PC-9 (cell line): ENCODE measurements around the gene ARFGAP1. TPM values are rescaled to one million over a fixed set of nuclear protein-coding genes. Genes with fewer than 3 reads are reported as not detected.

Experiments used
- BruUV-seq: library from RNA; stranded (reverse); fragments of 400-500 nt; replicated peaks from 2 replicates; lab custom pipeline; 2021; lab: Mats Ljungman, UMichigan
- CTCF ChIA-PET: fragments of 300-600 bp; sonication (Branson Sonifier 250); formaldehyde crosslinking; loops from one replicate; lab custom pipeline; 2022; ENCODE audit warnings: antibody characterized with exemption; lab: Charles Lee
- POLR2A ChIA-PET: fragments of 300-600 bp; sonication (Branson Sonifier 250); formaldehyde crosslinking; loops from one replicate; lab custom pipeline; 2022; ENCODE audit warnings: antibody characterized with exemption; ENCODE audit not compliant: unreplicated experiment; lab: Charles Lee
- DNase-seq, 2 experiments: peaks; one replicate each; pipeline versions ENCODE4 v3.0.0 to v3.0.0-alpha.2; 2015 to 2022; ENCODE audit warnings: mixed read lengths in 1 of 2
- H2AFZ ChIP-seq: fragments of 200-600 bp; sonication (generic); 2 replicates; pipeline ENCODE4 v1.8.1; 2017; ENCODE audit warnings: antibody characterized with exemption
- H3F3A ChIP-seq: fragments of 200-600 bp; sonication (generic); 2 replicates; pipeline ENCODE4 v1.8.1; 2017; ENCODE audit warnings: antibody characterized with exemption, mild to moderate bottlenecking, low read depth; ENCODE audit not compliant: insufficient read depth
- H3K27ac ChIP-seq: fragments of 200-600 bp; sonication (generic); 2 replicates; pipeline ENCODE4 v1.6.1; 2016; ENCODE audit warnings: mixed run types
- H3K27me3 ChIP-seq: fragments of 200-600 bp; sonication (generic); 2 replicates; pipeline ENCODE4 v1.6.1; 2016; ENCODE audit warnings: low read depth, mixed run types; ENCODE audit not compliant: insufficient read depth
- H3K36me3 ChIP-seq: fragments of 200-600 bp; sonication (generic); 2 replicates; pipeline ENCODE4 v1.6.1; 2016; ENCODE audit warnings: low read depth, mixed run types
- H3K4me1 ChIP-seq: fragments of 200-600 bp; sonication (generic); replicated peaks from 2 replicates; pipeline ENCODE4 v1.6.1; 2016; ENCODE audit warnings: mixed run types; ENCODE audit not compliant: insufficient read depth
- H3K4me2 ChIP-seq: fragments of 200-600 bp; sonication (generic); 2 replicates; pipeline ENCODE4 v1.6.1; 2017; ENCODE audit warnings: mixed run types
- H3K4me3 ChIP-seq: fragments of 200-600 bp; sonication (generic); 2 replicates; pipeline ENCODE4 v1.6.1; 2016; ENCODE audit warnings: mixed run types
- H3K79me2 ChIP-seq: fragments of 200-600 bp; sonication (generic); 2 replicates; pipeline ENCODE4 v1.6.1; 2017; ENCODE audit warnings: low read depth, mixed run types
- H3K9me2 ChIP-seq: fragments of 200-600 bp; sonication (generic); 2 replicates; pipeline ENCODE4 v1.8.1; 2017; ENCODE audit warnings: mild to moderate bottlenecking; ENCODE audit not compliant: insufficient read depth
- H3K9me3 ChIP-seq: fragments of 200-600 bp; sonication (generic); 2 replicates; pipeline ENCODE4 v1.8.1; 2016; ENCODE audit warnings: low read depth; ENCODE audit not compliant: insufficient read depth
- H4K20me1 ChIP-seq: fragments of 200-600 bp; sonication (generic); 2 replicates; pipeline ENCODE4 v1.8.1; 2017; ENCODE audit not compliant: insufficient read depth
- EZH2 ChIP-seq: fragments of 200-600 bp; sonication (generic); IDR thresholded peaks from 2 replicates; pipeline ENCODE4 v1.8.0; 2017; ENCODE audit warnings: antibody characterized with exemption, low read depth
- intact Hi-C: fragments of 100-400 bp; cut with micrococcal nuclease; formaldehyde crosslinking; loops from one replicate; pipeline ENCODE4 v1.10.0; 2022; ENCODE audit not compliant: unreplicated experiment
- total RNA-seq: library from RNA; stranded (reverse); gene quantifications from 2 replicates; pipeline ENCODE4 v1.2.3, GENCODE V29; 2021
- TF ChIP-seq, protein P1 (sequence below): fragments of 200-600 bp; sonication (generic); conservative IDR thresholded peaks from 2 replicates; pipeline ENCODE4 v1.6.1; 2017; ENCODE audit warnings: mixed run types, antibody characterized with exemption, mild to moderate bottlenecking, moderate library complexity

The ARFGAP1 gene
- total RNA-seq, 1 experiment from 2014 or later, result 89.0 TPM

DNA sequence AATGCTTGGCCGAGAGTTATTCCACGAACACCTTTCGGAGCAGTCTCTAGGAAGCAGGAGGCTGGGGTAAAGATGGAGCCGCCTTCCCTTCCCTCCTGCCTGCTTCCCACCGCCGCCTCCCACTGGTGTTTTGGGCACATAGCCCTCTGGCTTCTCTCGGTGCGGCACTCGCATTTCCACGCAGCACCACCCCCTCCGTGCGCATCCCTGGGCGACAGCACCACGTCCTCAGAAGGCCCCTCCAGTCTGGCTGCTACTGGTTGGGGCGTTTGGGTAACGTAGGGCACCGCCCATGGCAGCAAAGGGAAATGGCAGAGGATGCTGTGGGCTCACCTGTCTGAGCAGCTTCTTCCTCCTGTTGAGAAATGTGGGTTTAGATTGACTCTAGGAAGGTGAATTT lies 22.8 kb downstream of the ARFGAP1 start:
- Histone ChIP-seq H3K9me3 (no peaks in the 10 kb centered on the region), H3K4me3 (no peak overlapping the region), H2AFZ (no peak overlapping the region), H3F3A (no peaks in the 10 kb centered on the region), H3K36me3 (no peaks in the 10 kb centered on the region), H4K20me1 (peaks cover 3% of the 10 kb centered on the region), H3K79me2 (no peaks in the 10 kb centered on the region), H3K9me2 (no peaks in the 10 kb centered on the region), H3K4me2 (no peak overlapping the region), H3K27me3 (peaks cover 61% of the 10 kb centered on the region), H3K4me1 (no peaks in the 10 kb centered on the region), H3K27ac (no peak overlapping the region)
- ChIA-PET CTCF (no interaction called here), POLR2A (interaction anchor here (0.7 kb wide), 1 partner anchor 10 kb away, joined by 3 read pairs; no protein-coding TSS in a partner anchor)
- DNase-seq, result no peak
- TF ChIP-seq, protein P1, sequence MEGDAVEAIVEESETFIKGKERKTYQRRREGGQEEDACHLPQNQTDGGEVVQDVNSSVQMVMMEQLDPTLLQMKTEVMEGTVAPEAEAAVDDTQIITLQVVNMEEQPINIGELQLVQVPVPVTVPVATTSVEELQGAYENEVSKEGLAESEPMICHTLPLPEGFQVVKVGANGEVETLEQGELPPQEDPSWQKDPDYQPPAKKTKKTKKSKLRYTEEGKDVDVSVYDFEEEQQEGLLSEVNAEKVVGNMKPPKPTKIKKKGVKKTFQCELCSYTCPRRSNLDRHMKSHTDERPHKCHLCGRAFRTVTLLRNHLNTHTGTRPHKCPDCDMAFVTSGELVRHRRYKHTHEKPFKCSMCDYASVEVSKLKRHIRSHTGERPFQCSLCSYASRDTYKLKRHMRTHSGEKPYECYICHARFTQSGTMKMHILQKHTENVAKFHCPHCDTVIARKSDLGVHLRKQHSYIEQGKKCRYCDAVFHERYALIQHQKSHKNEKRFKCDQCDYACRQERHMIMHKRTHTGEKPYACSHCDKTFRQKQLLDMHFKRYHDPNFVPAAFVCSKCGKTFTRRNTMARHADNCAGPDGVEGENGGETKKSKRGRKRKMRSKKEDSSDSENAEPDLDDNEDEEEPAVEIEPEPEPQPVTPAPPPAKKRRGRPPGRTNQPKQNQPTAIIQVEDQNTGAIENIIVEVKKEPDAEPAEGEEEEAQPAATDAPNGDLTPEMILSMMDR, result no peak
- no peak for TF ChIP-seq EZH2
- intact Hi-C loops, result no loop called here
- no TSS peak for BruUV-seq

DNA sequence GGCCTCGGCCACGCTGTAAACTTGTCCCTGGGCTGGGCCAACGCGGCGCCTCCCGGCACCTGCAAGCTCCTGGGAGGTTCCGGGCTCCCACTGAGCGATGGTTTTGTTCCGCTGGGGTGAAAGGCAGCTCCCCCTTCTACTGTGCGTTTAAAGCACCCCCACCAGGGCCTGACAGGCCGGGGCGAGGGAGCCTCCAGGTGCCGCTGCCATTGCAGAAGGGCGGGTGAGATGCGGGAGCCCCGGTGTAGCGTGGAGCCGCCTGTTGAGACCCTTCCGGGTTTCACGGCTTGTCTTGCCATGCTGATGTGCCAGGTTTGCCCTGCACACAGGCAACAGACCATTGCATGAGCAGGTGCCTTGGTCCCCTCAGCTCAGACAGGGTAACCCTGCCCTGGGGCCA lies 23.2 kb downstream of the ARFGAP1 start:
- Histone ChIP-seq H3K4me3 (no peak overlapping the region), H2AFZ (no peak overlapping the region), H3K9me2 (no peaks in the 10 kb centered on the region), H3K4me1 (no peaks in the 10 kb centered on the region), H3K79me2 (no peaks in the 10 kb centered on the region), H3K27ac (no peak overlapping the region), H3K36me3 (no peaks in the 10 kb centered on the region), H3F3A (no peaks in the 10 kb centered on the region), H3K9me3 (no peaks in the 10 kb centered on the region), H3K4me2 (no peak overlapping the region), H4K20me1 (peaks cover 3% of the 10 kb centered on the region), H3K27me3 (peaks cover 65% of the 10 kb centered on the region)
- POLR2A ChIA-PET, result no interaction called here
- intact Hi-C loops, result no loop called here
- CTCF ChIA-PET, result no interaction called here
- no peak for DNase-seq
- BruUV-seq, result no TSS peak
- TF ChIP-seq EZH2, result no peak
- TF ChIP-seq, protein P1, result no peak

DNA sequence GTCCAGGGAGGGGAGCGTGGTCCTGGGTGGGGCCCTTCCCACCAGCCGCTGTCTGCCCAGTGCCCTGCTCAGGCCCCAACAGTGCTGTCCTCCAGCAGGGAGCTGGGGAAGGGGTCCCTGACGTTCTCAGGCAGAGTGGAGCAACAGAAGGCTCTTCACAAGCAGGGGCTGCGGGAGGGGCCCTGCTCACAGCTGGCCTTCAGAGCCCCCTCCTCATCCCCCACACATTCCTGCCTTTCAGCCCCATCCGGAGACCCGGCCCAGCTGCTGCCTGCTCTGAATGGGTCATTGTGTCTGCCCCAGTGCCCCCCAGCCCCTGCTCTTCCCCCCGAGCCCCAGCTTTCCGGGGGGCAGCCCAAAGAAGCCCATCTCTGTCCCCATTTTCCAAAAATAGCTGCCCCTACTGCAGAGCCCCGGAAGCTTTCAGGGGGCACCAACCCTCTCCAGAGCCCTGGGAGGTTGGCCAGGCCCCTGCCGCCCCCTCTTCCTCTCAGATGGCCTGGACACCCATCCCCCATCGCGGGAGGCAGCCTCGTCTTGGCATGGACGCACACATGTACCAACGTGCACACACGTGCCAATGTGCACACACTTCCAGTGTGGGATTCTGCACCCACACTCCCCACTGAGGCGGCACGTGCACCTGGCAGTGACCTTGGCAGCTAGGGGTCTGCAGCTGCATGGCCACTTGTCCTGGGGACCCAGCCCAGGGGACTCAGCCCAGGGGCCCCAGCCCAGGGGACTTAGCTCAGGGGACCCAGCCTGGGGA lies 24.1 kb downstream of the ARFGAP1 start:
- Histone ChIP-seq H3K9me2 (no peaks in the 10 kb centered on the region), H4K20me1 (peaks cover 3% of the 10 kb centered on the region; the same call in 1 of the 2 replicates), H3K4me2 (no peak overlapping the region), H2AFZ (no peak overlapping the region), H3F3A (no peaks in the 10 kb centered on the region), H3K4me1 (no peaks in the 10 kb centered on the region), H3K9me3 (peaks cover 3% of the 10 kb centered on the region; the same call in 1 of the 2 replicates), H3K27ac (no peak overlapping the region), H3K4me3 (no peak overlapping the region), H3K36me3 (no peaks in the 10 kb centered on the region), H3K27me3 (peaks cover 74% of the 10 kb centered on the region), H3K79me2 (no peaks in the 10 kb centered on the region)
- intact Hi-C loops, result no loop called here
- DNase-seq, result no peak
- POLR2A ChIA-PET, result no interaction called here
- CTCF ChIA-PET, result no interaction called here
- no TSS peak for BruUV-seq
- TF ChIP-seq EZH2, result no peak
- TF ChIP-seq, protein P1, result no peak
